BJ (cell line): ENCODE measurements around the gene TYMS. TPM values are rescaled to one million over a fixed set of nuclear protein-coding genes. Genes with fewer than 3 reads are reported as not detected.

Experiments used
- CTCF ChIA-PET: fragments of 350-600 bp; formaldehyde crosslinking; extraction: SDS; loops from one replicate; lab custom pipeline; 2021; ENCODE audit warnings: antibody characterized with exemption, inconsistent platforms; lab: Yijun Ruan, JAX
- POLR2A ChIA-PET: fragments of 300-600 bp; sonication (Branson Sonifier 250); formaldehyde crosslinking; extraction: SDS; loops from one replicate; lab custom pipeline; 2021; ENCODE audit warnings: antibody characterized with exemption; lab: Charles Lee
- DNase-seq: peaks from one replicate; pipeline ENCODE4 v3.0.0-alpha.2; 2011; ENCODE audit warnings: low read depth
- H3K27me3 ChIP-seq: 2 replicates; pipeline ENCODE4 v1.6.0; 2011; ENCODE audit warnings: low read length; ENCODE audit not compliant: control insufficient read depth, insufficient read depth
- H3K36me3 ChIP-seq: 2 replicates; pipeline ENCODE4 v1.5.1; 2011; ENCODE audit warnings: low read length; ENCODE audit not compliant: control insufficient read depth, insufficient read depth
- H3K4me3 ChIP-seq: 2 replicates; pipeline ENCODE4 v1.5.1; 2011; ENCODE audit warnings: low read depth, mild to moderate bottlenecking, control low read depth, low read length
- CTCF ChIP-seq: IDR thresholded peaks from 2 replicates; pipeline ENCODE4 v1.5.1; 2011; ENCODE audit warnings: low read depth, mild to moderate bottlenecking, control low read depth, inconsistent platforms, low read length, moderate library complexity; ENCODE audit not compliant: insufficient read depth
- polyA plus RNA-seq: library from polyadenylated mRNA; depleted of rRNA; stranded (reverse); fragments of >200 nt; gene quantifications from 2 replicates; pipeline ENCODE4 v1.2.3, GENCODE V29; 2011

TYMS gene
- polyA plus RNA-seq, 1 experiment: 146 TPM

- Histone ChIP-seq H3K4me3 (no peak overlapping the region), H3K36me3 (peaks cover 10% of the 10 kb centered on the region), H3K27me3 (no peaks in the 10 kb centered on the region)
- no peak for TF ChIP-seq CTCF
- ChIA-PET CTCF (interaction anchor here (0.9 to 1.6 kb wide), 2 partner anchors 157 to 166 kb away, joined by 3 read pairs; no protein-coding TSS in a partner anchor), POLR2A (no interaction called here)
- DNase-seq: no peak
These were observed 16.3 kb downstream of the TYMS start for GRCh38 chr18:673769-674168.

GRCh38 chr18:675307-675706 is 17.9 kb downstream of the TYMS start:
- DNase-seq: no peak
- POLR2A ChIA-PET: no interaction called here

GRCh38 chr18:676069-676468 is 18.6 kb downstream of the TYMS start:
- TF ChIP-seq CTCF: no peak
- DNase-seq: no peak
- CTCF ChIA-PET: interaction anchor here (1.5 kb wide), 1 partner anchor 27 kb away, joined by 3 read pairs; no protein-coding TSS in a partner anchor
- peaks cover 5% of the 10 kb centered on the region for H3K36me3 ChIP-seq
- POLR2A ChIA-PET: no interaction called here
- no peak overlapping the region for H3K4me3 ChIP-seq
- no peaks in the 10 kb centered on the region for H3K27me3 ChIP-seq

More at GRCh38 chr18:675307-675706, 17.9 kb downstream of the TYMS start:
- no peak overlapping the region for H3K4me3 ChIP-seq
- TF ChIP-seq CTCF: no peak
- H3K27me3 ChIP-seq: no peaks in the 10 kb centered on the region
- CTCF ChIA-PET: interaction anchor here (1.5 kb wide), 1 partner anchor 28 kb away, joined by 3 read pairs; no protein-coding TSS in a partner anchor
- H3K36me3 ChIP-seq: peaks cover 7% of the 10 kb centered on the region

GRCh38 chr18:676736-677135 is 19.3 kb downstream of the TYMS start:
- H3K36me3 ChIP-seq: peaks cover 8% of the 10 kb centered on the region
- H3K4me3 ChIP-seq: no peak overlapping the region
- ChIA-PET CTCF (no interaction called here), POLR2A (no interaction called here)
- DNase-seq: no peak
- no peak for TF ChIP-seq CTCF
- no peaks in the 10 kb centered on the region for H3K27me3 ChIP-seq

- ChIA-PET CTCF (no interaction called here), POLR2A (no interaction called here)
- Histone ChIP-seq H3K36me3 (peaks cover 8% of the 10 kb centered on the region), H3K27me3 (no peaks in the 10 kb centered on the region), H3K4me3 (no peak overlapping the region)
- TF ChIP-seq CTCF: no peak
- DNase-seq: no peak
These were observed 19.7 kb downstream of the TYMS start for GRCh38 chr18:677145-677544.
